ENCODE data around the gene TRA2A.
"Not testable (repeated sequence)": the region's sequence is repeated elsewhere in the genome, so short reads cannot be mapped to it uniquely, and the experiment has no call there.

- not testable (repeated sequence) for TF ChIP-seq EZH2 (IDR thresholded peaks at IDR 0.05); POLR2AphosphoS5 (IDR thresholded peaks at IDR 0.05; ENCODE audit: borderline replicate concordance, low read depth, low read length)
Observed at GRCh38 chr7:23525611-23526010, 6.2 kb downstream of the TRA2A start.
